ENCODE results near the gene ZFR.

GRCh38 chr5:32378966-32379365, 65.6 kb downstream of the ZFR start:
- no peak for TF ChIP-seq CTCF (IDR thresholded peaks at IDR 0.05; ENCODE audit: low read depth, low read length)
- TF ChIP-seq EZH2phosphoT487 (IDR thresholded peaks at IDR 0.05; ENCODE audit: low read depth) = no peak

All from OCI-LY3 (cell line).